ENCODE results near the gene ACTR3C.
"Not testable (repeated sequence)": the region's sequence is repeated elsewhere in the genome, so short reads cannot be mapped to it uniquely, and the experiment has no call there.

- TF ChIP-seq ZFP3 (CRISPR knock-in tag; IDR thresholded peaks at IDR 0.05); PATZ1 (CRISPR knock-in tag; IDR thresholded peaks at IDR 0.05; ENCODE audit: borderline replicate concordance); ESRRG (CRISPR knock-in tag; IDR thresholded peaks at IDR 0.05): not testable (repeated sequence)
Measured at GRCh38 chr7:150283608-150284007, 39.7 kb downstream of the ACTR3C start.
